GM12872 (cell line): ENCODE results near the gene NSMF.

Experiments
- CTCF ChIP-seq: IDR thresholded peaks from 3 replicates; pipeline ENCODE4 v1.5.1; 2011; ENCODE audit warnings: low read depth, mild to moderate bottlenecking, low read length, moderate library complexity; ENCODE audit not compliant: insufficient read depth

NSMF gene

GRCh38 chr9:137461663-137462395 lies 2.7 kb upstream of the NSMF start:
- peak; percentile 27; the same call in 1 of the 3 replicates for TF ChIP-seq CTCF

- TF ChIP-seq CTCF = no peak
Observed at GRCh38 chr9:137461316-137461662, 2.2 kb upstream of the NSMF start.

GRCh38 chr9:137460363-137461315 lies 1.5 kb upstream of the NSMF start:
- TF ChIP-seq CTCF = no peak

GRCh38 chr9:137459601-137460362 lies 648 bp upstream of the NSMF start:
- no peak for TF ChIP-seq CTCF

GRCh38 chr9:137458194-137459151 lies 661 bp downstream of the NSMF start:
- TF ChIP-seq CTCF = no peak

GRCh38 chr9:137457406-137458193 lies 1.5 kb downstream of the NSMF start:
- no peak for TF ChIP-seq CTCF
